ENCODE measurements around the gene SYT17.

The SYT17 gene

DNA sequence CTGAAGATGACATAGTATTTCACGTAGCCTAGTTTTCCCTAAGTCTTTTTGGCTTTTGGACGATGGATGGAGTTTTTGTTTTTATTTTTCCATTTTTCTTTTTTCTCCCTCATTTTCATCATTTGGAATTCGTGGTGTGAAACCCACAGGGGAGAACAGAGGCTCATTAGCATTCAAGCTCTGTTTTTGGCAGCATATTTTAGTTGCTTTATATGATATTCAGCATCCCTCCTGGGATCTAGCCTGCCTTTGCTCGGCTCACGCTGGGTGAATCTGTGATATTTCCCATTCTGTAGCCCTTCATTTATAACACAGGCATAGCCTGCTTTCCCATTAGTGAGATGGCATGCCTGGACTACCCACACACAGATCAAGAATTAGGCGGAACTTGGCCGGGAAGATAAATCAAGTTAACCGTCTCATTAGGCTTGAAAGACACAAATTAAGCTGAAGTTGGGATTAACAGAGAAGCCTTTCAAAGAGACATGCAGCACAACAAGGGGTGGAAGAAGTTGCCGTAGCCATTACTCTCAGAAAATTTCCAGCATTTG lies 97.4 kb downstream of the SYT17 start:
- TF ChIP-seq, protein P1, sequence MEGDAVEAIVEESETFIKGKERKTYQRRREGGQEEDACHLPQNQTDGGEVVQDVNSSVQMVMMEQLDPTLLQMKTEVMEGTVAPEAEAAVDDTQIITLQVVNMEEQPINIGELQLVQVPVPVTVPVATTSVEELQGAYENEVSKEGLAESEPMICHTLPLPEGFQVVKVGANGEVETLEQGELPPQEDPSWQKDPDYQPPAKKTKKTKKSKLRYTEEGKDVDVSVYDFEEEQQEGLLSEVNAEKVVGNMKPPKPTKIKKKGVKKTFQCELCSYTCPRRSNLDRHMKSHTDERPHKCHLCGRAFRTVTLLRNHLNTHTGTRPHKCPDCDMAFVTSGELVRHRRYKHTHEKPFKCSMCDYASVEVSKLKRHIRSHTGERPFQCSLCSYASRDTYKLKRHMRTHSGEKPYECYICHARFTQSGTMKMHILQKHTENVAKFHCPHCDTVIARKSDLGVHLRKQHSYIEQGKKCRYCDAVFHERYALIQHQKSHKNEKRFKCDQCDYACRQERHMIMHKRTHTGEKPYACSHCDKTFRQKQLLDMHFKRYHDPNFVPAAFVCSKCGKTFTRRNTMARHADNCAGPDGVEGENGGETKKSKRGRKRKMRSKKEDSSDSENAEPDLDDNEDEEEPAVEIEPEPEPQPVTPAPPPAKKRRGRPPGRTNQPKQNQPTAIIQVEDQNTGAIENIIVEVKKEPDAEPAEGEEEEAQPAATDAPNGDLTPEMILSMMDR (IDR thresholded peaks at IDR 0.05; ENCODE audit: borderline replicate concordance, extremely low read depth, low read length, poor library complexity, severe bottlenecking) = no peak
- TF ChIP-seq EZH2 (IDR thresholded peaks at IDR 0.05; ENCODE audit: borderline replicate concordance, low read depth, low read length, severe bottlenecking) = no peak
- Histone ChIP-seq H3K9ac (ENCODE audit: low read depth, low read length) (no peak overlapping the region), H2AFZ (ENCODE audit: low read depth, low read length) (no peak overlapping the region), H3K27ac (ENCODE audit: low read length) (no peak overlapping the region), H3K36me3 (ENCODE audit: insufficient read depth, low read length) (no peaks in the 10 kb centered on the region), H3K4me3 (ENCODE audit: low read depth in 1 of 2, low read length in 2 of 2) (no peak overlapping the region), H3K4me1 (ENCODE audit: insufficient read depth, low read length) (no peaks in the 10 kb centered on the region), H3K27me3 (ENCODE audit: insufficient read depth, low read length, poor library complexity) (no peaks in the 10 kb centered on the region), H3K4me2 (ENCODE audit: insufficient read depth, low read length) (no peak overlapping the region), H3K9me3 (ENCODE audit: insufficient read depth, low read length, severe bottlenecking) (no peaks in the 10 kb centered on the region), H3K79me2 (ENCODE audit: insufficient read depth, low read length) (no peaks in the 10 kb centered on the region), H4K20me1 (ENCODE audit: insufficient read depth, low read length) (no peaks in the 10 kb centered on the region)
- ATAC-seq (ENCODE audit: insufficient read depth, low read depth) = no peak
- DNase-seq = no peak

DNA sequence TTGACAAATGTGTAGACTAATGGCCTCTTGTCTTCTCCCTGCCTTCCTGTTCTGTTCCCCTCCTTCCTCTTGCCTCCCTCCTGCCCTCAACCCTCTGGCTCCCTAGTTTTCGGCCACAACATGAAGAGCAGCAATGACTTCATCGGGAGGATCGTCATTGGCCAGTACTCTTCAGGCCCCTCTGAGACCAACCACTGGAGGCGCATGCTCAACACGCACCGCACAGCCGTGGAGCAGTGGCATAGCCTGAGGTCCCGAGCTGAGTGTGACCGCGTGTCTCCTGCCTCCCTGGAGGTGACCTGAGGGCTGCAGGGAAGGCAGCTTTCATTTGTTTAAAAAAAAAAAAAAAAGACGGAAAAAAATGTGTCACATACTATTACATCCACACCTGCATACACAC lies 98.7 kb downstream of the SYT17 start:
- Histone ChIP-seq H3K9me3 (ENCODE audit: insufficient read depth, low read length, severe bottlenecking) (no peaks in the 10 kb centered on the region), H3K27me3 (ENCODE audit: insufficient read depth, low read length, poor library complexity) (no peaks in the 10 kb centered on the region), H3K36me3 (ENCODE audit: insufficient read depth, low read length) (no peaks in the 10 kb centered on the region), H3K4me1 (ENCODE audit: insufficient read depth, low read length) (no peaks in the 10 kb centered on the region), H3K4me2 (ENCODE audit: insufficient read depth, low read length) (no peak overlapping the region), H3K4me3 (ENCODE audit: low read depth in 1 of 2, low read length in 2 of 2) (no peak overlapping the region), H3K9ac (ENCODE audit: low read depth, low read length) (no peak overlapping the region), H3K27ac (ENCODE audit: low read length) (no peak overlapping the region), H3K79me2 (ENCODE audit: insufficient read depth, low read length) (no peaks in the 10 kb centered on the region), H2AFZ (ENCODE audit: low read depth, low read length) (no peak overlapping the region), H4K20me1 (ENCODE audit: insufficient read depth, low read length) (no peaks in the 10 kb centered on the region)
- DNase-seq (no peak), ATAC-seq (ENCODE audit: insufficient read depth, low read depth) (no peak)
- TF ChIP-seq, protein P1 (IDR thresholded peaks at IDR 0.05; ENCODE audit: borderline replicate concordance, extremely low read depth, low read length, poor library complexity, severe bottlenecking) = no peak
- no peak for TF ChIP-seq EZH2 (IDR thresholded peaks at IDR 0.05; ENCODE audit: borderline replicate concordance, low read depth, low read length, severe bottlenecking)

DNA sequence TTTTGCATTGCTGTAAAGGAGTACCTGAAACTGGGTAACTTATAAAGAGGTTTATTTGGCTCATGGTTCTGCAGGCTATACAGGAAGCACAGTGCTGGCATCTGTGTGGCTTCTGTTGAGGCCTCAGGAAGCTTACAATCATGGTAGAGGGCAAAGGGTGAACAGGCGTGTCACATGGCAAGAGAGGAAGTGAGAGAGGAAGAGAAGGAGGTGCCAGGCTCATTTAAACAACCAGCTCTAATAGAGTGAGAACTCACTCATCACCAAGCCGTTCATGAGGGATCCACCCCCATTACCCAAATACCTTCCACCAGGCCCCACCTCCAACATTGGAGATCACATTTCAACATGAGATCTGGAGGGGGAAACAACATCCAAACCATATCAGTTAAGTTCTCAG lies 101.1 kb downstream of the SYT17 start:
- no peaks in the 10 kb centered on the region for H3K27me3 ChIP-seq (ENCODE audit: insufficient read depth, low read length, poor library complexity)
- H3K27ac ChIP-seq (ENCODE audit: low read length) = no peak overlapping the region
- H3K9ac ChIP-seq (ENCODE audit: low read depth, low read length) = no peak overlapping the region
- H2AFZ ChIP-seq (ENCODE audit: low read depth, low read length) = no peak overlapping the region
- no peaks in the 10 kb centered on the region for H3K9me3 ChIP-seq (ENCODE audit: insufficient read depth, low read length, severe bottlenecking)
- no peaks in the 10 kb centered on the region for H3K4me1 ChIP-seq (ENCODE audit: insufficient read depth, low read length)
- TF ChIP-seq EZH2 (IDR thresholded peaks at IDR 0.05; ENCODE audit: borderline replicate concordance, low read depth, low read length, severe bottlenecking) = no peak
- TF ChIP-seq, protein P1 (IDR thresholded peaks at IDR 0.05; ENCODE audit: borderline replicate concordance, extremely low read depth, low read length, poor library complexity, severe bottlenecking) = no peak
- no peak for ATAC-seq (ENCODE audit: insufficient read depth, low read depth)
- no peak overlapping the region for H3K4me2 ChIP-seq (ENCODE audit: insufficient read depth, low read length)
- DNase-seq = no peak
- H3K4me3 ChIP-seq (ENCODE audit: low read depth in 1 of 2, low read length in 2 of 2) = no peak overlapping the region
- no peaks in the 10 kb centered on the region for H3K79me2 ChIP-seq (ENCODE audit: insufficient read depth, low read length)
- H4K20me1 ChIP-seq (ENCODE audit: insufficient read depth, low read length) = no peaks in the 10 kb centered on the region
- H3K36me3 ChIP-seq (ENCODE audit: insufficient read depth, low read length) = no peaks in the 10 kb centered on the region

Data from DND-41 (cell line).